Karpas-422 (cell line): Measurements from ENCODE around the gene PRR15. TPM values are rescaled to one million over a fixed set of nuclear protein-coding genes. Genes with fewer than 3 reads are reported as not detected.
A peak's percentile ranks its signal among the peaks of the same experiment; 100 is the strongest.

Experiments
- DNase-seq: peaks from one replicate; pipeline ENCODE4 v3.0.0-alpha.2; 2015
- H2AFZ ChIP-seq: fragments of 200-600 bp; sonication (generic); 2 replicates; pipeline ENCODE4 v1.6.1; 2014; ENCODE audit warnings: antibody characterized with exemption, low read length, mixed read lengths
- H3K27ac ChIP-seq: fragments of 200-600 bp; sonication (generic); 2 replicates; pipeline ENCODE4 v1.5.1; 2014; ENCODE audit warnings: mild to moderate bottlenecking, low read length, moderate library complexity
- H3K27me3 ChIP-seq: fragments of 200-600 bp; sonication (generic); 2 replicates; pipeline ENCODE4 v1.6.1; 2014; ENCODE audit warnings: low read length, mixed read lengths
- H3K36me3 ChIP-seq: fragments of 200-600 bp; sonication (generic); 2 replicates; pipeline ENCODE4 v1.6.1; 2014; ENCODE audit warnings: low read length, mixed read lengths; ENCODE audit not compliant: insufficient read depth
- H3K4me1 ChIP-seq: fragments of 200-600 bp; sonication (generic); 2 replicates; pipeline ENCODE4 v1.6.1; 2014; ENCODE audit warnings: mild to moderate bottlenecking, low read length, mixed read lengths
- H3K4me2 ChIP-seq: fragments of 200-600 bp; sonication (generic); 2 replicates; pipeline ENCODE4 v1.6.1; 2014; ENCODE audit warnings: low read length, low read depth, mild to moderate bottlenecking; ENCODE audit not compliant: poor library complexity, severe bottlenecking
- H3K4me3 ChIP-seq: fragments of 200-600 bp; sonication (generic); 2 replicates; pipeline ENCODE4 v1.5.1; 2014; ENCODE audit warnings: mild to moderate bottlenecking, antibody characterized with exemption, low read length, mixed read lengths
- H3K79me2 ChIP-seq: fragments of 200-600 bp; sonication (generic); 2 replicates; pipeline ENCODE4 v1.6.1; 2014; ENCODE audit warnings: mild to moderate bottlenecking, low read length, mixed read lengths
- H3K9ac ChIP-seq: fragments of 200-600 bp; sonication (generic); 2 replicates; pipeline ENCODE4 v1.6.0; 2014; ENCODE audit warnings: low read length
- H3K9me2 ChIP-seq: fragments of 200-600 bp; sonication (generic), shearing (Covaris generic); replicated peaks from 2 replicates; pipeline ENCODE4 v1.6.0; 2014; ENCODE audit warnings: mild to moderate bottlenecking, low read length, moderate library complexity; ENCODE audit not compliant: insufficient read depth
- H3K9me3 ChIP-seq: fragments of 300-700, 200-600 bp; sonication (generic); 2 replicates; pipeline ENCODE4 v1.6.1; 2014; ENCODE audit warnings: low read length, mixed read lengths
- H4K20me1 ChIP-seq: fragments of 200-600 bp; sonication (generic); 2 replicates; pipeline ENCODE4 v1.6.1; 2014; ENCODE audit warnings: mild to moderate bottlenecking, antibody characterized with exemption, low read length, low read depth; ENCODE audit not compliant: insufficient read depth
- total RNA-seq: library from RNA; depleted of rRNA; stranded (reverse); fragments of >200 nt; shearing (Covaris generic); gene quantifications from 2 replicates; pipeline ENCODE4 v1.2.3, GENCODE V29; 2014; ENCODE audit warnings: low replicate concordance

Gene PRR15
- total RNA-seq, 1 experiment from 2014 or later = not detected

DNA sequence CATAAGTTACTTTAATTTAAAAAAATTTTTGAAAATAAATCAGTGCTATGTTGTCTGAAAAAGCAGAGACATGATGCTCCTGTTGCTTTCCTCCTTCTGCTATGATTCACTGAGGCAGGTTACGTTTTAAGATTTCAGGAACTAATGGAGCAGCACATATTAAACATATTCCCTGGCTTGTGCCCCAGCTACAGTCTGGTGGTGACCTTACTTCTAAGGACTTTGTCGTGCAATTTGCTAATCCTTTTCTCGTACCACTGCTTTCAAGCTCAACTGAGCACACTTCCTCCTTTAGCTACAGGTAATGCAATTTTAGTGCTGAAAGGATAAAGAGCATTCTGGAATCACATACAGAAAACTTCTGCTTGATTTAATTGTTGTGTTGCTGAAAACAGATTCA, 16.2 kb upstream of the PRR15 start:
- Histone ChIP-seq H3K27me3 (no peaks in the 10 kb centered on the region), H3K27ac (no peak overlapping the region), H3K4me3 (no peak overlapping the region), H2AFZ (no peak overlapping the region), H3K4me2 (no peak overlapping the region), H3K79me2 (no peaks in the 10 kb centered on the region), H3K36me3 (no peaks in the 10 kb centered on the region), H3K9me3 (no peaks in the 10 kb centered on the region), H3K4me1 (peaks cover 12% of the 10 kb centered on the region), H3K9ac (no peak overlapping the region), H4K20me1 (no peaks in the 10 kb centered on the region), H3K9me2 (no peaks in the 10 kb centered on the region)
- DNase-seq = peak; percentile 61

DNA sequence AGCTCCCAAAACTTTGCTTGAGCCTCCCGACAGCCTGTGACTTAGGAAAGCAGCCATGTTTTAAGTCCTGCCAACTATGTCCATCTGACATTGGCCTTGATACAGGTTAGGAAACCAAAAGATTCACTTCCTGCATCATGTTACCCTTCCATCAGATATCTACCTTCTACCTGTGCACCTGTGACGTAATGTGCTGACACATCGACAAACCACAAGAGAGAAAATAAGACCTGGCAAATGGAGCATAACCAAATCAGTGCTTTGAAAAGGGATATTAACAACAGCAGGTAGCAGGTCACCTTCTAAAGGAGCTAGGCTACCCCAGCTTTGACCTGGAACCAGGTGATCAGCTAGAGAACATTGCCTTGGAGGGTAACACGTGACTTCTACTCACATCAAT, 14.8 kb upstream of the PRR15 start:
- no peak overlapping the region for H3K27ac ChIP-seq
- H3K9me3 ChIP-seq = no peaks in the 10 kb centered on the region
- no peaks in the 10 kb centered on the region for H4K20me1 ChIP-seq
- H3K9ac ChIP-seq = no peak overlapping the region
- no peaks in the 10 kb centered on the region for H3K27me3 ChIP-seq
- peaks cover 12% of the 10 kb centered on the region for H3K4me1 ChIP-seq
- no peaks in the 10 kb centered on the region for H3K79me2 ChIP-seq
- no peaks in the 10 kb centered on the region for H3K9me2 ChIP-seq
- H3K4me3 ChIP-seq = no peak overlapping the region
- no peaks in the 10 kb centered on the region for H3K36me3 ChIP-seq
- no peak overlapping the region for H2AFZ ChIP-seq
- no peak overlapping the region for H3K4me2 ChIP-seq
- DNase-seq = no peak

GRCh38 chr7:29552392-29552791, 11.2 kb upstream of the PRR15 start:
- peaks cover 4% of the 10 kb centered on the region for H3K4me1 ChIP-seq
- H4K20me1 ChIP-seq = no peaks in the 10 kb centered on the region
- no peaks in the 10 kb centered on the region for H3K9me3 ChIP-seq
- H3K9ac ChIP-seq = no peak overlapping the region
- no peaks in the 10 kb centered on the region for H3K36me3 ChIP-seq
- H2AFZ ChIP-seq = no peak overlapping the region
- H3K9me2 ChIP-seq = no peaks in the 10 kb centered on the region
- H3K27me3 ChIP-seq = no peaks in the 10 kb centered on the region
- no peak overlapping the region for H3K4me2 ChIP-seq
- no peak for DNase-seq
- no peak overlapping the region for H3K27ac ChIP-seq
- no peak overlapping the region for H3K4me3 ChIP-seq
- H3K79me2 ChIP-seq = no peaks in the 10 kb centered on the region

GRCh38 chr7:29555061-29555460, 8.6 kb upstream of the PRR15 start:
- Histone ChIP-seq H3K79me2 (no peaks in the 10 kb centered on the region), H3K27ac (no peak overlapping the region), H3K27me3 (no peaks in the 10 kb centered on the region), H3K4me2 (no peak overlapping the region), H3K9ac (no peak overlapping the region), H3K4me3 (no peak overlapping the region), H3K36me3 (no peaks in the 10 kb centered on the region), H4K20me1 (no peaks in the 10 kb centered on the region), H3K4me1 (no peaks in the 10 kb centered on the region), H3K9me3 (no peaks in the 10 kb centered on the region), H2AFZ (no peak overlapping the region), H3K9me2 (no peaks in the 10 kb centered on the region)
- no peak for DNase-seq

DNA sequence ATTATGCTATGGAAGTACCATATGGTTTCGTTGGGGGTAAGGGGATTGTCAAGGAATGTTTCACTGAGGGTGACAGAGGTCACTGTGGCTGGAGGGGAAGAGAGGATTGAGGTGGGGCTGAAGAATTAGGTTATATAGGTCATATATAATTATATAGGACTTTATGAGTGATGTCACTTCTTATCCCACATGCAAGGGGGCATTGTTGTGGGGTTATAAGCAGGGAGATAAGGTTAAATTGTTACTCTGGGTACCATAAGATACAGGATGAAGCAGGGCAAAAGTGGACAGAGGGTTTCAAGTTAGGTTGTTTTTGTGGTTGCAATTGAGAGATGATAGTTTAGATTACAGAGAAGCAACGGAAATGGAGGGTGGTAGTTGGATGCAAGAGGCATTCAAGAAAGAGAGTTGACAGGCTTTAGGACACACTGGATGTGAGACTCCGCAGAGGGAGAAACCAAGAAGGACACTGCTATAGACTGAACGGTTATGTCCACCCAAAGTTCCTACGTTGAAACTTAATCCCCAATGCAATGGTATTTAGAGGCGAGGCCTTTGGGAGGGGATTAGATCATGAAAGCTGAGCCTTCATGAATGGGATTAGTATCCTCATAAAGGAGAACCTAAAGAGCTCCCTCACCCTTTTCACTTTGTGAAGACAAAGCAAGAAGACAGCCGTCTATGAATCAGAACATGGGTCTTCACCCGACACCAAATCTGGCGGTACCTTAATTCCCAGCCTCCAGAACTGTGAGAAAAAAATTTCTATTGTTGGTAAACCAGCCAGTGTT, 7.0 kb upstream of the PRR15 start:
- H3K9me3 ChIP-seq = no peaks in the 10 kb centered on the region
- H3K9ac ChIP-seq = no peak overlapping the region
- no peak overlapping the region for H3K4me2 ChIP-seq
- no peaks in the 10 kb centered on the region for H4K20me1 ChIP-seq
- no peaks in the 10 kb centered on the region for H3K27me3 ChIP-seq
- no peak overlapping the region for H3K4me3 ChIP-seq
- no peak overlapping the region for H3K27ac ChIP-seq
- H3K4me1 ChIP-seq = no peaks in the 10 kb centered on the region
- no peak overlapping the region for H2AFZ ChIP-seq
- H3K79me2 ChIP-seq = no peaks in the 10 kb centered on the region
- peak; percentile 57 for DNase-seq
- no peaks in the 10 kb centered on the region for H3K9me2 ChIP-seq
- H3K36me3 ChIP-seq = no peaks in the 10 kb centered on the region

- H3K27me3 ChIP-seq = no peaks in the 10 kb centered on the region
- no peaks in the 10 kb centered on the region for H3K4me1 ChIP-seq
- H2AFZ ChIP-seq = no peak overlapping the region
- H3K4me3 ChIP-seq = no peak overlapping the region
- no peaks in the 10 kb centered on the region for H3K9me3 ChIP-seq
- H3K9me2 ChIP-seq = no peaks in the 10 kb centered on the region
- H3K27ac ChIP-seq = no peak overlapping the region
- no peak overlapping the region for H3K4me2 ChIP-seq
- H3K79me2 ChIP-seq = no peaks in the 10 kb centered on the region
- no peak overlapping the region for H3K9ac ChIP-seq
- no peaks in the 10 kb centered on the region for H4K20me1 ChIP-seq
- DNase-seq = no peak
- no peaks in the 10 kb centered on the region for H3K36me3 ChIP-seq
Measured at GRCh38 chr7:29557954-29558353, 5.7 kb upstream of the PRR15 start.

- DNase-seq = no peak
- H3K4me2 ChIP-seq = no peak overlapping the region
Measured at GRCh38 chr7:29561271-29561670, 2.4 kb upstream of the PRR15 start.

DNA sequence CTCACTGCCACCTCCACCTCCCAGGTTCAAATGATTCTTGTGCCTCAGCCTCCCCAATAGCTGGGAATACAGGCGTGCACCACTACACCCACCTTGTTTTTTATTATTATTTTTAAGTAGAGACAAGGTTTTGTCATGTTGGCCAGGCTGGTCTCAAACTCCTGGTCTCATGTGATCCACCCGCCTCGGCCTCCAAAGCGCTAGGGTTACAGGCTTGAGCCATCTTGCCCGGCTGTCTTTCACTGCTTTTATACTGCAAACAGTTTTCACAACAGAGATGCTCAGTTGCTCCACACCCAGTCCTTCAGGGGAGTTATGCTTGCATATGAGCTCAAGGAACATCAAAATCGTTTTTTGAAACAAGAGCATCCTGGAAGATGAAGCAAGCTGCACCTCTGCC, 1.3 kb upstream of the PRR15 start:
- Histone ChIP-seq H3K4me3 (no peak overlapping the region), H3K9me2 (no peaks in the 10 kb centered on the region), H3K4me2 (no peak overlapping the region), H3K36me3 (no peaks in the 10 kb centered on the region), H3K9me3 (no peaks in the 10 kb centered on the region), H3K79me2 (no peaks in the 10 kb centered on the region), H3K27ac (no peak overlapping the region), H3K27me3 (no peaks in the 10 kb centered on the region), H4K20me1 (no peaks in the 10 kb centered on the region), H3K4me1 (no peaks in the 10 kb centered on the region), H2AFZ (no peak overlapping the region), H3K9ac (no peak overlapping the region)
- no peak for DNase-seq

More at GRCh38 chr7:29561271-29561670, 2.4 kb upstream of the PRR15 start:
- no peaks in the 10 kb centered on the region for H3K36me3 ChIP-seq
- H4K20me1 ChIP-seq = no peaks in the 10 kb centered on the region
- H3K9ac ChIP-seq = no peak overlapping the region
- H3K79me2 ChIP-seq = no peaks in the 10 kb centered on the region
- H3K4me1 ChIP-seq = no peaks in the 10 kb centered on the region
- no peaks in the 10 kb centered on the region for H3K9me2 ChIP-seq
- H3K4me3 ChIP-seq = no peak overlapping the region
- no peaks in the 10 kb centered on the region for H3K9me3 ChIP-seq
- no peak overlapping the region for H3K27ac ChIP-seq
- no peaks in the 10 kb centered on the region for H3K27me3 ChIP-seq
- no peak overlapping the region for H2AFZ ChIP-seq
